Karpas-422 (cell line): ENCODE results near the gene SULT1C3. TPM values are rescaled to one million over a fixed set of nuclear protein-coding genes. Genes with fewer than 3 reads are reported as not detected.

Experiments
- DNase-seq: peaks from one replicate; pipeline ENCODE4 v3.0.0-alpha.2; 2015
- H2AFZ ChIP-seq: fragments of 200-600 bp; sonication (generic); 2 replicates; pipeline ENCODE4 v1.6.1; 2014; ENCODE audit warnings: antibody characterized with exemption, low read length, mixed read lengths
- H3K27ac ChIP-seq: fragments of 200-600 bp; sonication (generic); 2 replicates; pipeline ENCODE4 v1.5.1; 2014; ENCODE audit warnings: mild to moderate bottlenecking, low read length, moderate library complexity
- H3K27me3 ChIP-seq: fragments of 200-600 bp; sonication (generic); 2 replicates; pipeline ENCODE4 v1.6.1; 2014; ENCODE audit warnings: low read length, mixed read lengths
- H3K36me3 ChIP-seq: fragments of 200-600 bp; sonication (generic); 2 replicates; pipeline ENCODE4 v1.6.1; 2014; ENCODE audit warnings: low read length, mixed read lengths; ENCODE audit not compliant: insufficient read depth
- H3K4me1 ChIP-seq: fragments of 200-600 bp; sonication (generic); 2 replicates; pipeline ENCODE4 v1.6.1; 2014; ENCODE audit warnings: mild to moderate bottlenecking, low read length, mixed read lengths
- H3K4me2 ChIP-seq: fragments of 200-600 bp; sonication (generic); 2 replicates; pipeline ENCODE4 v1.6.1; 2014; ENCODE audit warnings: low read length, low read depth, mild to moderate bottlenecking; ENCODE audit not compliant: poor library complexity, severe bottlenecking
- H3K4me3 ChIP-seq: fragments of 200-600 bp; sonication (generic); 2 replicates; pipeline ENCODE4 v1.5.1; 2014; ENCODE audit warnings: mild to moderate bottlenecking, antibody characterized with exemption, low read length, mixed read lengths
- H3K79me2 ChIP-seq: fragments of 200-600 bp; sonication (generic); 2 replicates; pipeline ENCODE4 v1.6.1; 2014; ENCODE audit warnings: mild to moderate bottlenecking, low read length, mixed read lengths
- H3K9ac ChIP-seq: fragments of 200-600 bp; sonication (generic); 2 replicates; pipeline ENCODE4 v1.6.0; 2014; ENCODE audit warnings: low read length
- H3K9me2 ChIP-seq: fragments of 200-600 bp; sonication (generic), shearing (Covaris generic); replicated peaks from 2 replicates; pipeline ENCODE4 v1.6.0; 2014; ENCODE audit warnings: mild to moderate bottlenecking, low read length, moderate library complexity; ENCODE audit not compliant: insufficient read depth
- H3K9me3 ChIP-seq: fragments of 300-700, 200-600 bp; sonication (generic); 2 replicates; pipeline ENCODE4 v1.6.1; 2014; ENCODE audit warnings: low read length, mixed read lengths
- H4K20me1 ChIP-seq: fragments of 200-600 bp; sonication (generic); 2 replicates; pipeline ENCODE4 v1.6.1; 2014; ENCODE audit warnings: mild to moderate bottlenecking, antibody characterized with exemption, low read length, low read depth; ENCODE audit not compliant: insufficient read depth
- total RNA-seq: library from RNA; depleted of rRNA; stranded (reverse); fragments of >200 nt; shearing (Covaris generic); gene quantifications from 2 replicates; pipeline ENCODE4 v1.2.3, GENCODE V29; 2014; ENCODE audit warnings: low replicate concordance

The SULT1C3 gene
- total RNA-seq, 1 experiment from 2014 or later = not detected

- no peak overlapping the region for H3K4me3 ChIP-seq
- H3K9me3 ChIP-seq = no peaks in the 10 kb centered on the region
- no peaks in the 10 kb centered on the region for H3K9me2 ChIP-seq
- H3K9ac ChIP-seq = no peak overlapping the region
- H2AFZ ChIP-seq = no peak overlapping the region
- H3K27ac ChIP-seq = no peak overlapping the region
- H3K36me3 ChIP-seq = no peaks in the 10 kb centered on the region
- no peaks in the 10 kb centered on the region for H4K20me1 ChIP-seq
- H3K79me2 ChIP-seq = no peaks in the 10 kb centered on the region
- no peak overlapping the region for H3K4me2 ChIP-seq
- no peaks in the 10 kb centered on the region for H3K27me3 ChIP-seq
- H3K4me1 ChIP-seq = no peaks in the 10 kb centered on the region
- DNase-seq = no peak
These were observed 13.3 kb downstream of the SULT1C3 start for GRCh38 chr2:108253106-108253505.

GRCh38 chr2:108257757-108258331 lies 18.1 kb downstream of the SULT1C3 start:
- DNase-seq = no peak
- H2AFZ ChIP-seq = no peak overlapping the region

GRCh38 chr2:108260773-108261172 lies 21.0 kb downstream of the SULT1C3 start:
- Histone ChIP-seq H3K9ac (no peak overlapping the region), H3K36me3 (no peaks in the 10 kb centered on the region), H3K4me2 (no peak overlapping the region), H3K9me3 (no peaks in the 10 kb centered on the region), H3K27me3 (no peaks in the 10 kb centered on the region), H4K20me1 (no peaks in the 10 kb centered on the region), H2AFZ (no peak overlapping the region), H3K4me3 (no peak overlapping the region), H3K9me2 (no peaks in the 10 kb centered on the region), H3K4me1 (no peaks in the 10 kb centered on the region), H3K27ac (no peak overlapping the region), H3K79me2 (no peaks in the 10 kb centered on the region)
- DNase-seq = no peak

More at GRCh38 chr2:108257757-108258331, 18.1 kb downstream of the SULT1C3 start:
- no peak overlapping the region for H3K27ac ChIP-seq
- no peaks in the 10 kb centered on the region for H3K4me1 ChIP-seq
- H3K27me3 ChIP-seq = no peaks in the 10 kb centered on the region
- H3K9me3 ChIP-seq = no peaks in the 10 kb centered on the region
- H3K4me3 ChIP-seq = no peak overlapping the region
- H3K79me2 ChIP-seq = no peaks in the 10 kb centered on the region
- H3K36me3 ChIP-seq = no peaks in the 10 kb centered on the region
- no peaks in the 10 kb centered on the region for H4K20me1 ChIP-seq
- no peak overlapping the region for H3K4me2 ChIP-seq
- no peak overlapping the region for H3K9ac ChIP-seq
- H3K9me2 ChIP-seq = no peaks in the 10 kb centered on the region

GRCh38 chr2:108262036-108262435 lies 22.3 kb downstream of the SULT1C3 start:
- Histone ChIP-seq H3K27ac (no peak overlapping the region), H2AFZ (no peak overlapping the region), H3K9me2 (no peaks in the 10 kb centered on the region), H3K79me2 (no peaks in the 10 kb centered on the region), H3K27me3 (no peaks in the 10 kb centered on the region), H3K4me2 (no peak overlapping the region), H3K4me3 (no peak overlapping the region), H4K20me1 (no peaks in the 10 kb centered on the region), H3K9me3 (no peaks in the 10 kb centered on the region), H3K9ac (no peak overlapping the region), H3K4me1 (no peaks in the 10 kb centered on the region), H3K36me3 (no peaks in the 10 kb centered on the region)
- no peak for DNase-seq

- Histone ChIP-seq H3K36me3 (no peaks in the 10 kb centered on the region), H3K27me3 (no peaks in the 10 kb centered on the region), H3K9ac (no peak overlapping the region), H3K79me2 (no peaks in the 10 kb centered on the region), H3K9me3 (no peaks in the 10 kb centered on the region), H2AFZ (no peak overlapping the region), H3K27ac (no peak overlapping the region), H3K4me3 (no peak overlapping the region), H3K4me2 (no peak overlapping the region), H3K4me1 (no peaks in the 10 kb centered on the region), H3K9me2 (no peaks in the 10 kb centered on the region), H4K20me1 (no peaks in the 10 kb centered on the region)
- no peak for DNase-seq
These were observed 23.6 kb downstream of the SULT1C3 start for GRCh38 chr2:108263401-108263800.

GRCh38 chr2:108266218-108266617 lies 26.4 kb downstream of the SULT1C3 start:
- Histone ChIP-seq H3K4me3 (no peak overlapping the region), H3K9me3 (no peaks in the 10 kb centered on the region), H3K36me3 (no peaks in the 10 kb centered on the region), H3K9ac (no peak overlapping the region), H4K20me1 (no peaks in the 10 kb centered on the region), H2AFZ (no peak overlapping the region), H3K27ac (no peak overlapping the region), H3K4me1 (no peaks in the 10 kb centered on the region), H3K27me3 (no peaks in the 10 kb centered on the region), H3K9me2 (no peaks in the 10 kb centered on the region), H3K79me2 (no peaks in the 10 kb centered on the region), H3K4me2 (no peak overlapping the region)
- no peak for DNase-seq

GRCh38 chr2:108267101-108267500 lies 27.3 kb downstream of the SULT1C3 start:
- no peaks in the 10 kb centered on the region for H4K20me1 ChIP-seq
- H3K36me3 ChIP-seq = no peaks in the 10 kb centered on the region
- no peaks in the 10 kb centered on the region for H3K9me2 ChIP-seq
- DNase-seq = no peak
- H3K9me3 ChIP-seq = no peaks in the 10 kb centered on the region
- H2AFZ ChIP-seq = no peak overlapping the region
- no peaks in the 10 kb centered on the region for H3K79me2 ChIP-seq
- H3K27ac ChIP-seq = no peak overlapping the region
- H3K27me3 ChIP-seq = no peaks in the 10 kb centered on the region
- H3K4me2 ChIP-seq = no peak overlapping the region
- H3K4me1 ChIP-seq = no peaks in the 10 kb centered on the region
- H3K4me3 ChIP-seq = no peak overlapping the region
- no peak overlapping the region for H3K9ac ChIP-seq

GRCh38 chr2:108268001-108268400 lies 28.2 kb downstream of the SULT1C3 start:
- Histone ChIP-seq H3K4me2 (no peak overlapping the region), H3K27ac (no peak overlapping the region), H3K9ac (no peak overlapping the region), H3K9me2 (no peaks in the 10 kb centered on the region), H3K27me3 (no peaks in the 10 kb centered on the region), H3K9me3 (no peaks in the 10 kb centered on the region), H2AFZ (no peak overlapping the region), H3K4me1 (no peaks in the 10 kb centered on the region), H3K79me2 (no peaks in the 10 kb centered on the region), H3K4me3 (no peak overlapping the region), H3K36me3 (no peaks in the 10 kb centered on the region), H4K20me1 (no peaks in the 10 kb centered on the region)
- DNase-seq = no peak

- H3K9ac ChIP-seq = no peak overlapping the region
- H3K27ac ChIP-seq = no peak overlapping the region
- no peaks in the 10 kb centered on the region for H3K79me2 ChIP-seq
- H2AFZ ChIP-seq = no peak overlapping the region
- DNase-seq = no peak
- no peaks in the 10 kb centered on the region for H3K4me1 ChIP-seq
- no peak overlapping the region for H3K4me2 ChIP-seq
- no peaks in the 10 kb centered on the region for H3K27me3 ChIP-seq
- H3K36me3 ChIP-seq = no peaks in the 10 kb centered on the region
- H3K4me3 ChIP-seq = no peak overlapping the region
- H3K9me3 ChIP-seq = no peaks in the 10 kb centered on the region
- no peaks in the 10 kb centered on the region for H3K9me2 ChIP-seq
- H4K20me1 ChIP-seq = no peaks in the 10 kb centered on the region
These were observed 30.6 kb downstream of the SULT1C3 start for GRCh38 chr2:108270346-108270745.
